Peyer's patch (tissue), 4 donors: ENCODE measurements around the gene CDKAL1.

ENCODE experiments used
- POLR2A ChIP-seq, 2 donors: fragments of 450-650 bp; IDR thresholded peaks; one replicate each; pipeline ENCODE4 v1.5.1; 2017; ENCODE audit warnings: antibody characterized with exemption in 2 of 2, mild to moderate bottlenecking in 2 of 2, moderate library complexity in 2 of 2
- TF ChIP-seq, protein P1 (sequence below), 6 experiments: fragments of 450-650 bp in 4 of 6; fragments of 200-600 bp in 2 of 6; sonication (generic) in 1 of 6; IDR thresholded peaks; one replicate each; pipeline ENCODE4 v1.5.1; 2017 to 2019; ENCODE audit warnings: antibody characterized with exemption in 6 of 6, mild to moderate bottlenecking in 3 of 6, moderate library complexity in 1 of 6

DNA sequence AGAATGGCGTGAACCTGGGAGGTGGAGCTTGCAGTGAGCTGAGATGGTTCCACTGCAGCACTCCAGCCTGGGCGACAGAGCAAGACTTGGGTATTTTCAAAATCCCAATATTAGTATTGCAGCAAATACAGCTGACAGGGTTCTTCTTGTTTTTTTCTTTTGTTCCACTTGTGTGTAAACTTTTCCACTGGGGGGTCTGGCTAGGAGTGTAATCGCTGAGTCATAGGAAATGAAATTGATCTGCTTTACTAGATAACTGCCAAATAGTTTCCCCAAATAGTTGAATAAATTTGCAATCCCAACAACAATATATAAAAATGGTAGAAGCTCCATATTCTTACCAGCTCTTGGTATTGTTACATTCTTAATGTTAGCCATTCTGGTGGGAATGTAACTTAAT is 533.3 kb downstream of the CDKAL1 start:
- TF ChIP-seq, protein P1, sequence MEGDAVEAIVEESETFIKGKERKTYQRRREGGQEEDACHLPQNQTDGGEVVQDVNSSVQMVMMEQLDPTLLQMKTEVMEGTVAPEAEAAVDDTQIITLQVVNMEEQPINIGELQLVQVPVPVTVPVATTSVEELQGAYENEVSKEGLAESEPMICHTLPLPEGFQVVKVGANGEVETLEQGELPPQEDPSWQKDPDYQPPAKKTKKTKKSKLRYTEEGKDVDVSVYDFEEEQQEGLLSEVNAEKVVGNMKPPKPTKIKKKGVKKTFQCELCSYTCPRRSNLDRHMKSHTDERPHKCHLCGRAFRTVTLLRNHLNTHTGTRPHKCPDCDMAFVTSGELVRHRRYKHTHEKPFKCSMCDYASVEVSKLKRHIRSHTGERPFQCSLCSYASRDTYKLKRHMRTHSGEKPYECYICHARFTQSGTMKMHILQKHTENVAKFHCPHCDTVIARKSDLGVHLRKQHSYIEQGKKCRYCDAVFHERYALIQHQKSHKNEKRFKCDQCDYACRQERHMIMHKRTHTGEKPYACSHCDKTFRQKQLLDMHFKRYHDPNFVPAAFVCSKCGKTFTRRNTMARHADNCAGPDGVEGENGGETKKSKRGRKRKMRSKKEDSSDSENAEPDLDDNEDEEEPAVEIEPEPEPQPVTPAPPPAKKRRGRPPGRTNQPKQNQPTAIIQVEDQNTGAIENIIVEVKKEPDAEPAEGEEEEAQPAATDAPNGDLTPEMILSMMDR (IDR thresholded peaks at IDR 0.05): no peak
- no peak for TF ChIP-seq POLR2A (IDR thresholded peaks at IDR 0.05)
